H1 (cell line): ENCODE measurements around the gene CLEC3A. TPM values are rescaled to one million over a fixed set of nuclear protein-coding genes. Genes with fewer than 3 reads are reported as not detected.

ENCODE experiments used
- BCL11A ChIP-seq, 2 experiments: IDR thresholded peaks; one replicate each; pipeline ENCODE4 v1.6.1; 2011; ENCODE audit warnings: low read depth in 2 of 2, low read length in 2 of 2, mild to moderate bottlenecking in 2 of 2
- GTF2F1 ChIP-seq: IDR thresholded peaks from 2 replicates; pipeline ENCODE4 v1.6.1; 2012; ENCODE audit warnings: low read depth, low read length, improper control_type of control experiment, borderline replicate concordance
- polyA plus RNA-seq, 7 experiments: library from polyadenylated mRNA; depleted of rRNA in 3 of 7; stranded (reverse) in 5 of 7; unstranded in 2 of 7; fragments of >200 nt in 5 of 7; fragments of 200-250 nt in 2 of 7; gene quantifications; 1 replicate in 5 of 7; 2 replicates in 1 of 7; 4 replicates in 1 of 7; pipeline versions ENCODE4 v1.2.1 to v1.2.3, GENCODE V29; 2011 to 2013; ENCODE audit warnings: missing spikeins in 2 of 7, mixed read lengths in 2 of 7
- total RNA-seq: library from RNA; stranded (reverse); fragmentation: NEBNext Ultra II Directional; extraction: Animal tissue kit (Norgen Biotek cat#: 25700); gene quantifications from 2 replicates; pipeline ENCODE4 v1.2.1, GENCODE V29; 2021
- TF ChIP-seq, protein P1 (sequence below), 3 experiments: IDR thresholded peaks; 1 replicate in 2 of 3; 2 replicates in 1 of 3; pipeline versions ENCODE4 v1.5.1 to v1.6.1; 2011; ENCODE audit warnings: low read length in 3 of 3, mild to moderate bottlenecking in 3 of 3, inconsistent platforms in 2 of 3, low read depth in 1 of 3, moderate library complexity in 1 of 3; ENCODE audit not compliant: insufficient read depth in 1 of 3; ENCODE audit errors: control extremely low read depth in 1 of 3

Gene CLEC3A
- total and polyA plus RNA-seq, 2 of the 8 experiments (the other 6 are each of a cell fraction or from before 2014, with no cell fraction given) = not detected

GRCh38 chr16:78002915-78003538 is 19.3 kb upstream of the CLEC3A start (continued):
- TF ChIP-seq, protein P1, sequence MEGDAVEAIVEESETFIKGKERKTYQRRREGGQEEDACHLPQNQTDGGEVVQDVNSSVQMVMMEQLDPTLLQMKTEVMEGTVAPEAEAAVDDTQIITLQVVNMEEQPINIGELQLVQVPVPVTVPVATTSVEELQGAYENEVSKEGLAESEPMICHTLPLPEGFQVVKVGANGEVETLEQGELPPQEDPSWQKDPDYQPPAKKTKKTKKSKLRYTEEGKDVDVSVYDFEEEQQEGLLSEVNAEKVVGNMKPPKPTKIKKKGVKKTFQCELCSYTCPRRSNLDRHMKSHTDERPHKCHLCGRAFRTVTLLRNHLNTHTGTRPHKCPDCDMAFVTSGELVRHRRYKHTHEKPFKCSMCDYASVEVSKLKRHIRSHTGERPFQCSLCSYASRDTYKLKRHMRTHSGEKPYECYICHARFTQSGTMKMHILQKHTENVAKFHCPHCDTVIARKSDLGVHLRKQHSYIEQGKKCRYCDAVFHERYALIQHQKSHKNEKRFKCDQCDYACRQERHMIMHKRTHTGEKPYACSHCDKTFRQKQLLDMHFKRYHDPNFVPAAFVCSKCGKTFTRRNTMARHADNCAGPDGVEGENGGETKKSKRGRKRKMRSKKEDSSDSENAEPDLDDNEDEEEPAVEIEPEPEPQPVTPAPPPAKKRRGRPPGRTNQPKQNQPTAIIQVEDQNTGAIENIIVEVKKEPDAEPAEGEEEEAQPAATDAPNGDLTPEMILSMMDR (IDR thresholded peaks at IDR 0.05; ENCODE audit: control extremely low read depth in 1 of 3, insufficient read depth in 1 of 3, low read depth in 1 of 3, low read length in 3 of 3) = peak; percentile 86 to 98 (median 93)
- TF ChIP-seq GTF2F1 = no peak
- TF ChIP-seq BCL11A (IDR thresholded peaks at IDR 0.05; ENCODE audit: low read depth in 2 of 2, low read length in 2 of 2) = no peak
